Thyroid gland (tissue), 4 donors: ENCODE results near the gene LRRC2. TPM values are rescaled to one million over a fixed set of nuclear protein-coding genes. Genes with fewer than 3 reads are reported as not detected.
"Not testable (repeated sequence)": the region's sequence is repeated elsewhere in the genome, so short reads cannot be mapped to it uniquely, and the experiment has no call there.

Experiments used
- DNase-seq, 2 donors: peaks; one replicate each; pipeline ENCODE4 v3.0.0-alpha.2; 2019
- H3K27ac ChIP-seq, 3 donors: fragments of 200-600 bp; sonication (generic); 1 replicate in 2 of 3; 2 replicates in 1 of 3; pipeline ENCODE4 v1.5.1; 2016 to 2019; ENCODE audit warnings: mild to moderate bottlenecking in 1 of 3, moderate library complexity in 1 of 3
- H3K27me3 ChIP-seq: fragments of 200-600 bp; sonication (generic); one replicate; pipeline ENCODE4 v1.5.1; 2019
- H3K36me3 ChIP-seq, 2 donors: fragments of 200-600 bp; sonication (generic); one replicate each; pipeline ENCODE4 v1.5.1; 2016 to 2019
- H3K4me1 ChIP-seq, 2 donors: fragments of 200-600 bp; sonication (generic); one replicate each; pipeline ENCODE4 v1.5.1; 2017 to 2019
- H3K4me3 ChIP-seq, 3 donors: fragments of 200-600 bp; sonication (generic); replicated peaks in 1 of 3; 1 replicate in 2 of 3; 2 replicates in 1 of 3; pipeline ENCODE4 v1.5.1; 2016; ENCODE audit warnings: mild to moderate bottlenecking in 1 of 3
- H3K9me3 ChIP-seq: fragments of 200-600 bp; sonication (generic); one replicate; pipeline ENCODE4 v1.5.1; 2017
- CTCF ChIP-seq, 6 experiments: fragments of 200-600 bp in 3 of 6; fragments of 450-650 bp in 3 of 6; sonication (generic) in 3 of 6; IDR thresholded peaks; one replicate each; pipeline ENCODE4 v1.5.1; 2016 to 2019; ENCODE audit warnings: antibody characterized with exemption in 6 of 6, mild to moderate bottlenecking in 2 of 6, inconsistent platforms in 1 of 6, moderate library complexity in 1 of 6
- POLR2A ChIP-seq, 2 donors: fragments of 450-650 bp; IDR thresholded peaks; one replicate each; pipeline ENCODE4 v1.6.1; 2017; ENCODE audit warnings: antibody characterized with exemption in 2 of 2, mild to moderate bottlenecking in 2 of 2, moderate library complexity in 1 of 2
- WGBS, 2 donors: methylation state at CpG; one replicate each; pipeline ENCODE4 v1.1.5; 2017; 5-methylcytosine and 5-hydroxymethylcytosine counted together
- intact Hi-C: fragments of 100-400 bp; cut with DNase I; formaldehyde crosslinking; loops from one replicate; pipeline ENCODE4 v1.15.1; 2023
- total RNA-seq, 4 donors: library from RNA; depleted of rRNA; stranded (reverse); fragments of >200 nt; gene quantifications; one replicate each; pipeline ENCODE4 v1.2.3, GENCODE V29; 2016

LRRC2 gene
- total RNA-seq, 4 donors from 2014 or later = 25.0 to 37.4 (median 31.0) TPM

GRCh38 chr3:46496746-46497555 lies 69.2 kb downstream of the LRRC2 start:
- H3K4me1 ChIP-seq = peaks cover 6 to 8% of the 10 kb centered on the region in 2 donors
- WGBS, 2 donors = 66 to 75% methylated on average over 8 to 9 of the region's 9 CpGs
- no peak overlapping the region for H3K4me3 ChIP-seq
- H3K27ac ChIP-seq = no peak overlapping the region
- intact Hi-C loops = loop anchor here (10.0 kb wide), 1 partner anchor 58 kb away; no protein-coding TSS in a partner anchor
- no peaks in the 10 kb centered on the region for H3K9me3 ChIP-seq
- no peaks in the 10 kb centered on the region for H3K27me3 ChIP-seq
- TF ChIP-seq POLR2A (IDR thresholded peaks at IDR 0.05) (no peak), CTCF (IDR thresholded peaks at IDR 0.05) (peak in 1 of 6 experiments; percentile 30)
- peak in 1 of 2 donors; percentile 34 for DNase-seq
- H3K36me3 ChIP-seq = no peaks in the 10 kb centered on the region

DNA sequence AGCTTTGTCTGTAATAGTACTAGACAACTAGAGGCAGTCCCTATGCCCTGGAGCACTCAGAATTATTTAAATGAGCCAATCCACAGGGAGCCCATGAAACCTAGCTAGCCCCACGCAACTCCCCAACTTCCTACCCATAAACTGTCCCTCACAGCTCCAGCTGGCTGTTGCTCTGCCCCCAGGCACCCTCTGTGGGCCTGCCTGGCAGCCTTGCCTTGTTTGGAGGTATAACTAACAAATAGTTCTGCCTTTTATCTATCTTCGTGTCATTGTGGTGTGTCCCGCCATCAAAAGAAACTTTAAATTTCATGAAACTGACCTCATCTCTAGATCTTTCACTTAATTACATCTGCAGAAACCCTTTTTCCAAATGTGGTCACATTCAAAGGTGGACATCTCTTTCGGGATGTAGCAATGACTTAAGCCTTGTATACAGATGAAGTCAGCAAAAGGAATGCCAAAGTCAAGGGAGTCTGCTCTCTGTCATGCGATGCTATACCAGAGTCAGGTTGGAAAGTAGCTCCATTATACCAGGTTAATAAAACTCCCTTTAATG lies 70.1 kb downstream of the LRRC2 start:
- no peak for TF ChIP-seq POLR2A (IDR thresholded peaks at IDR 0.05)
- Histone ChIP-seq H3K36me3 (no peaks in the 10 kb centered on the region), H3K27me3 (no peaks in the 10 kb centered on the region), H3K4me1 (peaks cover 6 to 8% of the 10 kb centered on the region in 2 donors), H3K4me3 (no peak overlapping the region), H3K9me3 (no peaks in the 10 kb centered on the region), H3K27ac (peak overlapping the region in 1 of 3 donors; percentile 76)
- intact Hi-C loops = loop anchor here (10.0 kb wide), 1 partner anchor 59 kb away; no protein-coding TSS in a partner anchor
- 90 to 93% methylated on average over 5 of the region's 5 CpGs for WGBS, 2 donors
- no peak for DNase-seq

DNA sequence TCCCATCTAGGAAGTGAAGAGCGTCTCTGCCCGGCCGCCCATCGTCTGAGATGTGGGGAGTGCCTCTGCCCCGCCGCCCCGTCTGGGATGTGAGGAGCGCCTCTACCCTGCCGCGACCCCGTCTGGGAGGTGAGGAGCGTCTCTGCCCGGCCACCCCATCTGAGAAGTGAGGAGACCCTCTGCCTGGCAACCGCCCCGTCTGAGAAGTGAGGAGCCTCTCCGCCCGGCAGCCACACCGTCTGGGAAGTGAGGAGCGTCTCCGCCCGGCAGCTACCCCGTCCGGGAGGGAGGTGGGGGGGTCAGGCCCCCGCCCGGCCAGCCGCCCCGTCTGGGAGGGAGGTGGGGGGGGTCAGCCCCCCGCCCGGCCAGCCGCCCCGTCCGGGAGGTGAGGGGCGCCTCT lies 71.6 kb downstream of the LRRC2 start:
- intact Hi-C loops = loop anchor here (10.0 kb wide), 1 partner anchor 60 kb away; no protein-coding TSS in a partner anchor
- H3K9me3 ChIP-seq, H3K36me3 ChIP-seq, DNase-seq, H3K27ac ChIP-seq, H3K4me3 ChIP-seq, H3K27me3 ChIP-seq: not testable (repeated sequence)
- H3K4me1 ChIP-seq = peaks cover 6 to 11% of the 10 kb centered on the region in 2 donors
- 97 to 100% methylated on average over 2 to 13 of the region's 33 CpGs for WGBS, 2 donors

DNA sequence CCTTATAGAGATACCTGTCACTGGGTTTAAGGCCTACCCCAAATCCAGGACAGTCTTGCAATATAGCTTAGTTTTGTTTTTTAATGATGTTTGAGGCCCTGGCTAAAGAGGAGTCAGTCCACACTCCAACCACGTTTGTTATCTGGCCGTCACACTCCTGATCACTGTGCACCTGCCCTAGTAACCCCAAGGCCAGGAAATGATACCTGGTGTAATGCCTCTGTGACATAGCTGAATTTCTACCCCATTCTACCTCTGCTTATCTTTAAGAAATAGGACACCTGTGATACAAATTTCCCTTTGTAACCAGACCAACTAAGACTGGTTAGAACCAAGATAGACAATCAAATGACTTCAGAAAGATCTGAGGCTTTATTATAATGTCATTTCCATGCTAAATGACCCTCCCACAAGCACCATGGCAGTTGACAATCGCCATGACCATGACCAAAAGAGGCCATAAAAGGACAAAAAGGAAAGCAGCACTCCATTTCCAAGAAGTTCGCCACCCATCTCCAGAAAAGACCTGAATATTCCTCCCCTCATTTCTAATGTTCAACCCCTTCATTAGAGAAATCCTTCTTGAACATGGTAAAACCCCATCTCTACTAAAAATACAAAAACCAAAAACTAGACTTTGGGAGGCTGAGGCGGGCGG lies 73.1 kb downstream of the LRRC2 start:
- no peak for DNase-seq
- Histone ChIP-seq H3K27me3 (no peaks in the 10 kb centered on the region), H3K36me3 (no peaks in the 10 kb centered on the region), H3K9me3 (no peaks in the 10 kb centered on the region), H3K4me1 (peaks cover 11 to 23% of the 10 kb centered on the region in 2 donors), H3K27ac (no peak overlapping the region), H3K4me3 (no peak overlapping the region)
- whole genome bisulfite sequencing, 2 donors = 91 to 96% methylated on average over 6 of the region's 6 CpGs
- intact Hi-C loops = loop anchor here (10.0 kb wide), 1 partner anchor 62 kb away; no protein-coding TSS in a partner anchor
- TF ChIP-seq CTCF (IDR thresholded peaks at IDR 0.05) = no peak
- TF ChIP-seq POLR2A (IDR thresholded peaks at IDR 0.05) = no peak

GRCh38 chr3:46491089-46492070 lies 74.7 kb downstream of the LRRC2 start:
- Histone ChIP-seq H3K27ac (no peak overlapping the region), H3K4me3 (no peak overlapping the region), H3K4me1 (peaks cover 19 to 31% of the 10 kb centered on the region in 2 donors), H3K9me3 (no peaks in the 10 kb centered on the region), H3K27me3 (no peaks in the 10 kb centered on the region), H3K36me3 (no peaks in the 10 kb centered on the region)
- TF ChIP-seq POLR2A (IDR thresholded peaks at IDR 0.05) (no peak), CTCF (IDR thresholded peaks at IDR 0.05) (no peak)
- 77 to 91% methylated on average over 11 of the region's 11 CpGs for WGBS, 2 donors
- no peak for DNase-seq
- intact Hi-C loops = loop anchor here (10.0 kb wide), 1 partner anchor 63 kb away; no protein-coding TSS in a partner anchor
